GM13977 (cell line): Measurements from ENCODE around the gene WDR6.

ENCODE experiments used
- DNase-seq: peaks from one replicate; pipeline ENCODE4 v3.0.0; 2012; ENCODE audit warnings: low spot score
- in situ Hi-C: fragments of 300-500 bp; cut with MboI; formaldehyde crosslinking; loops from one replicate; pipeline ENCODE4 v1.12.0; 2022; ENCODE audit warnings: low sequenced_read_pairs, low pct_unique_long_range_greater_than_20kb, mixed read lengths, inconsistent platforms; ENCODE audit not compliant: unreplicated experiment
- TF ChIP-seq, protein P1 (sequence below): IDR thresholded peaks from 2 replicates; pipeline ENCODE4 v1.5.1; 2012; ENCODE audit warnings: mild to moderate bottlenecking, control low read depth; ENCODE audit not compliant: insufficient read depth; ENCODE audit errors: extremely low read depth, missing control alignments

The WDR6 gene

DNA sequence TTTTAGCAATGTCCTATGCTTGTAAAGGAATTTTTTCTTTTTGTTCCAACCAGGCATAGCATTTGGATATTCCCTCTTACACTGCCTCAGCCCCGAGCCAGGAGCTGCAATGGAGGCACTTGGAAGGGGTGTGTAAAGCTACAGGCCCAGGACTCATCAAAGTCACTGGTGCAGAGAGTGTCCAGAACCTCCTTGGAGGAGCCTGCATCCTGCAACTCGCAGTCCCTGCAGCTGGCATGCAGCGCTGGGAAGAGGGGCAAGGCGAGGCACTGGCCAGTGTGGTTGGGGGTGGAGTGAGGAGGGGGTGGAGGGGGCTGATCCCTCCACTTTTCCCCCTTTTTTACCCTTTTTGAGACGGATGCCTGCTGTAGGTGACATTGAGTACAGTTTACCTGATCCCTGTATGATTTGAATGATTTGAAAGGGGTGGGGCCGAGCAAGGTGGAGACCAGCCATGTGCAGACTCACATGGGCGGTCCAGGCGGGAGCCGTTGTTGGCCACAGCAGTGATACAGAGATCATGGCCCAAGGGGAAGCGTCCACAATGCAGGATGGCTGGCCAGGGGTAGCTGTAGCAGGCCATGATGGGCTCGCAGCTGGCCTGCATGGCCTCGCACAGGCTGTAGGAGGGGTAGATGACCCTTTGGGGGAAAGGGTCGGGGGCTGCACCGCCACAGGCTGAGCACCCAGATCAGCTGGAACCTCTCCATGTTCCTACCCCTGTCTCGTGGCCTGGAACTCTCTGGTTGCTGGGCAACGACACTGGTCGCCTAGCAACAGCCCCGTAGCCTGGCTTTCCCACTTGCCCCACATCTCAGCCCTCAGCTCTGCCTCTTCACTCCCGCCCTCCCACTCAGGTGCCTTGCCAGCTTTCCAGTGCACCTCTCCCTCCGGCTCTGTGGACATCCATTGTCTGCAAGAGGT is 9.2 kb upstream of the WDR6 start:
- TF ChIP-seq, protein P1, sequence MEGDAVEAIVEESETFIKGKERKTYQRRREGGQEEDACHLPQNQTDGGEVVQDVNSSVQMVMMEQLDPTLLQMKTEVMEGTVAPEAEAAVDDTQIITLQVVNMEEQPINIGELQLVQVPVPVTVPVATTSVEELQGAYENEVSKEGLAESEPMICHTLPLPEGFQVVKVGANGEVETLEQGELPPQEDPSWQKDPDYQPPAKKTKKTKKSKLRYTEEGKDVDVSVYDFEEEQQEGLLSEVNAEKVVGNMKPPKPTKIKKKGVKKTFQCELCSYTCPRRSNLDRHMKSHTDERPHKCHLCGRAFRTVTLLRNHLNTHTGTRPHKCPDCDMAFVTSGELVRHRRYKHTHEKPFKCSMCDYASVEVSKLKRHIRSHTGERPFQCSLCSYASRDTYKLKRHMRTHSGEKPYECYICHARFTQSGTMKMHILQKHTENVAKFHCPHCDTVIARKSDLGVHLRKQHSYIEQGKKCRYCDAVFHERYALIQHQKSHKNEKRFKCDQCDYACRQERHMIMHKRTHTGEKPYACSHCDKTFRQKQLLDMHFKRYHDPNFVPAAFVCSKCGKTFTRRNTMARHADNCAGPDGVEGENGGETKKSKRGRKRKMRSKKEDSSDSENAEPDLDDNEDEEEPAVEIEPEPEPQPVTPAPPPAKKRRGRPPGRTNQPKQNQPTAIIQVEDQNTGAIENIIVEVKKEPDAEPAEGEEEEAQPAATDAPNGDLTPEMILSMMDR: no peak
- in situ Hi-C loops: no loop called here
- DNase-seq: no peak

DNA sequence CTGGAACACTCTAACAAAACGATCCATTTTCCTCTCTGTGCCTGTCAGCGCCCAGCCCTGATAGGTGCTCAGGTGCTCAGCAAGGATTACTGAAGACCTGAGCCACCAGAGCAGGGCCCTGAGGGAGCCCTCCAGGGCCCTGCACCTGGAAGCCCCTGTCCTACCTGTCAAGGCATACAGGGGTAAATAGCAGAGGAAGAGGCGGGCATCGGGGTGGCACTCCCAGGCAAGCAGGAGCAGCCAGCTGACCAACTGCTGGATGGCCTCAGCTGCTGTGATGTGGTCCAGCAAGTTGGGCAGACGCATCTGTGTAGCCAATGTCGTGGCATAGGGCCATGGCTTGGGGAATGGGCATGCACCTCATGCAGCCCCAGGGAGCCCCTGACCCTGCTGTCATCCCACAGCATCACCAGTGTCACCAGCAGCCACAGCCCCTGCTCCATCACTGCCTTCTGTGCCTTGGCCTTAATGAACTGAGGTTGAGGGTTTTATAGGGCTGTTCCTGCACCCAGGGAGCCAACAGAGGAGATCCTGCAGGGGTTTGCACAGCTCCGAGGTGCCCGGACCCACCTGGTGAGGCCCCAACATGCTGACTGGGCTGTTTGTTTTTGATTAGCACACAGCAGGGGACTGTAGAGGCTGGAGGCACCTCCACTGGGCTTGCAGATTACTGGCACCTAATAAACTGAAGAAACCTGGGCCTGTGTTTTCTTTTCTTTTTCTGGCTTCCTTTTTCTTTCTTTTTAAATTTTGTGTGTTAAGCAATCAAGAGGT is 7.9 kb upstream of the WDR6 start:
- TF ChIP-seq, protein P1: no peak
- in situ Hi-C loops: no loop called here
- DNase-seq: no peak

DNA sequence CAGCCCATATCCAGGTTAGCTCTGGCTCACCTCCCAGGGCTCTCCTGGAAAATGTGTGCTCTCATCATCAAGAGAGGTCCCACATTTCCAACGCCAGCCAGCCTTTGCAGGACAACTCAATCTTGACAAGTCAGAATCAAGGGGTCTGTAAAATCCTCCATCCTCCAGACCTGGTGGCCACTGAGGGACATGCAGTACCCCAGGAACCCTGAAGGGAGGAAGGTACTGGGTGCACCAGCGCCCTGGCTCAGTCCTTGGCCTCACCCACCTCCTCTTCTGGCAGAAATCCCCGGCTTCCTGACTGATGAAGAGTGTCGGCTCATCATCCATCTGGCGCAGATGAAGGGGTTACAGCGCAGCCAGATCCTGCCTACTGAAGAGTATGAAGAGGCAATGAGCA is 6.0 kb upstream of the WDR6 start:
- DNase-seq: no peak
- TF ChIP-seq, protein P1: no peak
- in situ Hi-C loops: no loop called here

DNA sequence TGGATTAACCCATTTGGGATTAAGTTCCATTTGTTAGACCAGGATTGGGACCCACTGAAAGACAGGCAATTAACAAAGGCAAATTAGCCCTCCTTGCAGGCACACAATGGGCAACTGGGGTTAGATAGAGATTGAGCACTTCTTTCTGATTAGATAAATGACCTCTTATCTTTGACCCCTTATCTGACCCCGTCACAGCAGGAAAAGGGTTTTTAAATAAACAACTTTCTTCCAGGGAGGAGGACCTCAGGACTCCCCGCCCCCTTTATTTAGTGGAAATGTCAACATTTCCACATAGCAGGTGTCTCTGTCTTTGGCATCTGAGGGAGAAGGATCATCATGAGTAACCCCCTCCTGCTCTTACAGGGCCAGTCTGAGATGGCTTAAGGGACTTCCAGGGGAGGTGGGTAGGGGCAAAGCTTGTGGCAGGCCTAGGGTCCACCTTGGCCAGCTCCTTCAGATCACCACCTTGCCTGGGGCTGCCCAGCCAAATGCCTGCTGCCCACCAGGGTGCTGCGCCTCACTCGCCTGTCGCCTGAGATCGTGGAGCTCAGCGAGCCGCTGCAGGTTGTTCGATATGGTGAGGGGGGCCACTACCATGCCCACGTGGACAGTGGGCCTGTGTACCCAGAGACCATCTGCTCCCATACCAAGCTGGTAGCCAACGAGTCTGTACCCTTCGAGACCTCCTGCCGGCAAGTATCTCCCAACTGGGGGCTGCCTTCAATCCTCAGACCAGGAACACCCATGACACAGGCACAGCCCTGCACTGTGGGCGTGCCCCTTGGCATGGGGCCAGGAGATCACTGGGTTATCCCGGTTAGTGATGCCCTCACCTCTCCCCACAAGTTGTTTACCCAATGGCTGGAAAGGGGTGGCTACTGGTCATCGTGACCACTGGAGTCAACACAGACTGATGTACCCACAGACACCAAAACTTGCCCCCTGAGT is 2.6 kb upstream of the WDR6 start:
- no peak for DNase-seq
- TF ChIP-seq, protein P1: no peak
- in situ Hi-C loops: no loop called here

DNA sequence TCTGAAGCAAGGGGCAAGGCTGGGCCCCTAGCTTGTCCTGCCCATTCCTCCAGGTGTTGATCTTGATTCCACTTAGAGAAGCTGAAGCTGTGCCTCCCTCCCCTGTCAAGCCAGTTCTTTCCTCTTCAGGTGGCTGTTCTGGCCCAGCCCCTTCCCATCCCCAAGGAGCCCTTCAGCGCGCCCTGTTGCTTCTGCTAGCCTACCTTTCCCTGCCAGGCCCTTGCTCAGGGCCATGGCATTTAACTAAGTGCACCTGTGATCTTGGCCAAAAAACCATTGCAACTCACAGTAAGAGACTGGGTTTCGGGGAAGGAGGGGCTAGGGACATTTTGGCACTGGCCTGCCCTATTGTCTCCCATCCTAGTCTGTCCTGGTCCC is 1.9 kb upstream of the WDR6 start:
- in situ Hi-C loops: no loop called here
- TF ChIP-seq, protein P1: no peak
- DNase-seq: no peak

DNA sequence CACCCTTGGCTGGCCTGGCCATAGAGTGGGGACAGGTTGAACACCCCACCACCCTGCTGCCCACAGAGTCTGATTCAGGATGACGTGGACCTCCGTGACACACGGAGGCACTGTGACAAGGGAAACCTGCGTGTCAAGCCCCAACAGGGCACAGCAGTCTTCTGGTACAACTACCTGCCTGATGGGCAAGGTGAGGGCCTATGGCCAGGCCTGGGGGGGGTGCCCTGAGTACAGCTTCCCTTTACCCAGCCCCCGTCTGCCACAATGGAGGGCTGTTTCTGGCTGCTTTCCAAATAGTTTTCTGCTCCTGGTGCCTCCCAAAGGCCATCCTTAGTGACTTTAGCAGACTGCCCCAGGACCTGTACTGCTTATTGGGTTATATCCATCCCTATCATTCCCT is 1.2 kb upstream of the WDR6 start:
- TF ChIP-seq, protein P1: no peak
- no peak for DNase-seq
- in situ Hi-C loops: no loop called here
